Duodenal mucosa (tissue), 2 donors: Measurements from ENCODE around the gene COQ9.
"Not testable (repeated sequence)": the region's sequence is repeated elsewhere in the genome, so short reads cannot be mapped to it uniquely, and the experiment has no call there.

ENCODE experiments used
- H3K27ac ChIP-seq: one replicate; pipeline ENCODE4 v1.7.0; 2013; ENCODE audit warnings: low read depth, low read length
- H3K27me3 ChIP-seq, 2 donors: one replicate each; pipeline ENCODE4 v1.7.0; 2013; ENCODE audit warnings: low read length in 2 of 2, control low read depth in 1 of 2; ENCODE audit not compliant: insufficient read depth in 2 of 2, control insufficient read depth in 1 of 2
- H3K36me3 ChIP-seq, 2 donors: one replicate each; pipeline ENCODE4 v1.7.0; 2013; ENCODE audit warnings: low read length in 2 of 2, control low read depth in 1 of 2; ENCODE audit not compliant: insufficient read depth in 2 of 2, control insufficient read depth in 1 of 2
- H3K4me1 ChIP-seq, 2 donors: one replicate each; pipeline ENCODE4 v1.7.0; 2013; ENCODE audit warnings: low read length in 2 of 2, control low read depth in 1 of 2; ENCODE audit not compliant: insufficient read depth in 2 of 2, control insufficient read depth in 1 of 2
- H3K4me3 ChIP-seq, 2 donors: one replicate each; pipeline ENCODE4 v1.7.0; 2013; ENCODE audit warnings: low read length in 2 of 2, low read depth in 1 of 2
- H3K9ac ChIP-seq, 2 donors: one replicate each; pipeline ENCODE4 v1.7.0; 2013; ENCODE audit warnings: low read length in 2 of 2, low read depth in 1 of 2
- H3K9me3 ChIP-seq, 2 donors: one replicate each; pipeline ENCODE4 v1.7.0; 2013; ENCODE audit warnings: low read length in 2 of 2, control low read depth in 1 of 2; ENCODE audit not compliant: control insufficient read depth in 1 of 2

The COQ9 gene

DNA sequence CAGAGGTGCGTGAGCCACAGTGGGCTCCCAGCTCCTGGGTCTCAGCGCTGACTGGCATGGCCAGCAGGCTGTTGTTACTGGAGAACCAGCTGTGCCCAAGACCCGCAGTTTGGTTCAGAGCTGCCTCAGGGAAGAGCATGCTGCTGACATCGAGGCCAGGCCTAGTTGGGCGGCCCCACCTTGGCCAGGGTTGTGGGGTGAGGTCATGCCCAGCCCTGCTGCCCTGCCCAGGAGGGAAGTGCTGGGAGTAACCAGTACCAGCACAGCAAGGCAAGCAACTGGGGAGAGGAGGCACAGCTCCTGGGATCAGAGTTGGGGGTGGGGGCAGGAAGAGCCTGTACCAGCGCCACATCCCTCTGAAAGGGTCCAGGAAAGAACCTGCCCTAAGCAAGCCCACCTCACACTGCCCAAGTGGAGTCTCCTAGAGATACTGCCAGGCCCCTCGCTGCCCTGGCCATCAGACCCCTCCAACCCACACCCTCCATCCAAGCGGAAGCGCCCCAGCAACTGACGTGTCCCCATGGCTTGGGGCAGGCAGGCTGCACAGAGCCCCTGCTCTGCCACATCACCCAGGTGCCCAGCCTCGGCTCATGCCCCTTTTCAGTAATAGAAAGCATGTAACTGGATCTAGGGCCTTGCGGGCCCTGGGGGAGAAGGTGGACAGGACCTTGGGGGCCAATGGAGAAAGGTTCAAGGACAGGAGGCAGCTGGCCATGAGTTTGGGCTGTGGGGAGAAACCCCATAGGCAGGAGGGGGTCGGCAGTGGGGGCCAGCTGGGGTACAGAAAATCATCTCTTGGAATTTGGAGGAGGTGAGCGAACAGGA lies 38.0 kb downstream of the COQ9 start:
- Histone ChIP-seq H3K9ac (peak overlapping the region; percentile 60 to 80), H3K9me3 (no peaks in the 10 kb centered on the region), H3K27ac (no peak overlapping the region), H3K36me3 (no peaks in the 10 kb centered on the region), H3K4me1 (peaks cover 32 to 35% of the 10 kb centered on the region in 2 donors), H3K4me3 (peak overlapping the region; percentile 75 to 80), H3K27me3 (no peaks in the 10 kb centered on the region)

DNA sequence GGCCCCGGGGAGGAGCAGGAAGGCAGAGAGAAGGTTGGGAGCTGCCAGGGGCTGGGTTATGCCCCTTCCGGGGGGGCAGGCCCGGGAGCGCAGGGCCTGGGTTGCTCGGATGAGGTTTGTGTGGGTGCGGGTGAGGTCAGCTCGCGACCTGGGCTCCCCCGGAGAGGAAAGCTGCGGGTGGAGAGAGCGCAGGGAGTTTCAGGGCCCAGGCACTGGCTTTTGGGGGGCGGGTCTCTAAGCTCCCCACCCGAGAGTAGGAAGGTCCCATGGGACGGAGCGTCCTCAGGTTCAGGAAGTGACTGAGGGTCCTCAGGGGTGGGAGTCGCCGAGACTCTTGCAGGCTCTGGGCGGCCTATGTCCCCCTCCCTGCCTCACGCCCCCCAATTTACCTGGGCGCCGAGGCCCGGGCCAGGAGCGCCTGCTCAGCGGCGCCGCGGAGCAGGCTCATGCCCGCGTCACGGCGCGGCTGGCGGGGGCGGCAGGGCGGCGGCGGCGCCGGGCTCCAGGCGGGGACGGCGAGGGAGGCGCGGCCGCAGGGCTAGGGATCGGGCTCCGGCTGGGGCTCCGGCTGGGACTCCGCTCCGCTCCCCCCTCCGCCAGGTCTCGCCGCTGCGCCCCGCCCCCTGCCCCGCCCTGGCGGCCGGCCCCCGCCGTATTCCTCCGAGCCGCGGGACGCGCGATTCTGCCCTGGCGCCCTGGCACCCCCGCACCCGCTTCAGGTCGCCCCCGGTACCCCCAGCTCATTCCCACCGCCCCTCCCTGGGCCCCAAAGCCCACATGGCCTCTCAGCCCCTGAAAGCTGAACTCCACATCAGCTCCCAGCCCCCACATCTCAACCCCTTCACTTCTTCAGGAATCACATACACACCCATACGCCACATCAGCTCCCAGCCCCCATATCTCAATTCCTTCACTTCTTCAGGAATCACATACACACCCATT lies 38.9 kb downstream of the COQ9 start, which contains the start of gene DOK4:
TSS of gene DOK4 (minus strand) at position 578 of the 942 bp plus-strand sequence. CDS start 6,986 bp downstream, outside the sequence.
- Histone ChIP-seq H3K4me1 (peaks cover 23 to 28% of the 10 kb centered on the region in 2 donors), H3K9me3 (no peaks in the 10 kb centered on the region), H3K36me3 (no peaks in the 10 kb centered on the region), H3K9ac (peak within 1 kb of the TSS; percentile 60 to 80), H3K27me3 (no peaks in the 10 kb centered on the region), H3K27ac (peak within 1 kb of the TSS; percentile 49), H3K4me3 (peak within 1 kb of the TSS; percentile 75 to 80)

DNA sequence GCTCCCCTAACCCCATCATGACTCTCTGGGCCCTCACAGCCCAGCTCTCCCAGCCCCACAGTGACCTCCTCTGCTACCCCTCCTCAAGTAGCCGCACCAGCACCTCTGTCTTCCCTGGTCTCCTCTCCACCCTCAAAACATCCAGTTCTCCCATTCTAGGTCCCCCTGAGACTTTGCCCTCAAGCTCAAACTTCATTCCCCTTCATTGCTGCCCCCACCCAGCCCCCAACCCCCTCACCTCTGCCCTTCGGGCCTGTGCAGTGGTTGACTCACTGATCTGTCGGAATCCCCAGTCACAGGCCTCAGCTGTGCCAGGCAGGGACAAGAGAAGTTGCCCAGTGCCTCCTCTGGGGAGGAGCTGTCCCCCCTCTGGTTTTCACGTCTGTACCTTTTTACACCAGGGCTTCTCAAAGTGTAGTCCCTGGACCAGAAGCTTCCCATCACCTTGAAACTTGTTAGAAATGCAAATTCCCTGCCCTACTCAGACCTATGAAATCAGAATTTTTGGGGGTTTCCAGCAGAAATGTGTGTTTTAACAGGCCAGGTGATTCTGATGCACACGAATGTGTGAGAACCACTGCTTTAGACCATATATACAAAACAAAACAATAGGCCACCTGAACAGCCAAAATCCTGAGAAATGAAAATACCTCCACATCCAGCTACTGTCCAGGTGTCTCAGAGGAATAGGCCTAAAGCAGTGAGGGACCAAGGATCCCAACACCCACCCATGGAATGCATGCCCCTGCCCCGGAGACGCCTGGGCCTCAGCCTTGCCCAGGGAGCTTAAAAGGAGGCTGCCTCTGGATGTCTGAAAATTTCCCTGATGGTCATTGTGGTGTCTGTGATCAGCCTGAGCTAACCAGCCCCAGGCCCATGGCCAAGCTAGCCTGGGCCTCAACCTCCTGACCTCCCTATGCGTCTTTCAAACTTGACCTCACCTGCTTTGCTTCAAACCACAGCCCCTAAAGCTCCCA lies 39.9 kb downstream of the COQ9 start:
- no peaks in the 10 kb centered on the region for H3K9me3 ChIP-seq
- H3K27me3 ChIP-seq: no peaks in the 10 kb centered on the region
- no peaks in the 10 kb centered on the region for H3K36me3 ChIP-seq
- H3K4me1 ChIP-seq: peaks cover 20 to 28% of the 10 kb centered on the region in 2 donors
- no peak overlapping the region for H3K27ac ChIP-seq
- peak overlapping the region; percentile 34 to 50 for H3K4me3 ChIP-seq
- H3K9ac ChIP-seq: no peak overlapping the region

DNA sequence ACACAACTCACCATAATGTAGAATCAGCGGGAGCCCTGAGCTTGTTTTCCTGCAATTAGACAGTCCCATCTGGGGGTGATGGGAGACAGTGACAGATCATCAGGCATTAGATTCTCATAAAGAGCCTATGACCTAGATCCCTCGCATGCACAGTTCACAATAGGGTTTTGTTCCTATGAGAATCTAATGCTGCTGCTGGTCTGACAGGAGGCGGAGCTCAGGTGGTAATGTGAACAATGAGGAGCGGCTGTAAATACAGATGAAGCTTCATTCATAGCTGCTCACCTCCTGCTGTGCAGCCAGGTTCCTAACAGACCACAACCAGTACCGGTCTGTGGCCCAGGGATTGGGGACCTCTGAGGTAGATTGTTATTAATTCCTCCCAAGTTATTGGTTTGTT lies 42.0 kb downstream of the COQ9 start:
- H3K4me3 ChIP-seq: no peak overlapping the region
- H3K27me3 ChIP-seq: no peaks in the 10 kb centered on the region
- no peaks in the 10 kb centered on the region for H3K36me3 ChIP-seq
- H3K9ac ChIP-seq: no peak overlapping the region
- no peak overlapping the region for H3K27ac ChIP-seq
- peaks cover 14 to 22% of the 10 kb centered on the region in 2 donors for H3K4me1 ChIP-seq
- no peaks in the 10 kb centered on the region for H3K9me3 ChIP-seq

DNA sequence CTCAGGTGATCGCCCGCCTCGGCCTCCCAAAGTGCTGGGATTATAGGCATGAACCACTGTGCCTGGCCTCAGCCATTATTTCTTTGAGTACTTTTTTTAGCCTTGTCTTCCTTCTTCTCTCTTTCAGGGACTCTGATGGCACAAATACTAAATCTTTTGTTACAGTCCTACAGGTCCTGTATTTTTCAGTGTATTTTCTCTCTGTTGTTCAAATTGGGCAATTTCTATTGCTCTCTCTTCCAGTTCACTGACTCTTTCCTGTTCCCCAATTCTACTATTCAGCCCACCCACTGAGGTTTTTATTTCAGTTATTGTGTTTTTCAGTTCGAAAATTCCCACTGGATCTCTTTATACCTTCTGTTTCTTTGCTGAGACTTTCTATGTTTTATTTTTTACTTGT lies 46.5 kb downstream of the COQ9 start:
- Histone ChIP-seq H3K9ac (no peak overlapping the region), H3K9me3 (no peaks in the 10 kb centered on the region), H3K27me3 (no peaks in the 10 kb centered on the region), H3K4me1 (no peaks in the 10 kb centered on the region), H3K27ac (no peak overlapping the region), H3K4me3 (no peak overlapping the region), H3K36me3 (no peaks in the 10 kb centered on the region)

DNA sequence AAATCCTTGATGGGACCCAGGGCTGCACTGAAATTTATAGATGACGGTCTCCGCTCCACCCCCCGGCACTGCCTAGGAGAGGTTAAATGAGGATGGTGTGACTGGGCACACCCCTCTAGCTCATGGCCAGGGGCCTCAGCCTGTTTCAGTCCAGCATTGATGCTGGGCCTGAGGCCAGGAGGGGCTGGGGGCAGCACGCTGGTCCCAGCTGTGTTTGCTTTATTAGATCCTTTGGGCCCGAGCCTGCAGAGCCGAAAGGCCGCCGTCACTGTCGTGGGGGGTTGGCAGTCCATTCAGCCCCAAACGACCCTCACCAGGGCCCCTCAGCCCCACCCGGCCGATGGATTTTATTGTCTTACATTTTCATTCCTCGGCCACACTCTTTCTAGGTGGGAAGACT lies 49.8 kb downstream of the COQ9 start:
- Histone ChIP-seq H3K36me3 (no peaks in the 10 kb centered on the region), H3K9ac (no peak overlapping the region), H3K4me1 (no peaks in the 10 kb centered on the region), H3K4me3 (no peak overlapping the region), H3K9me3 (no peaks in the 10 kb centered on the region), H3K27ac (no peak overlapping the region), H3K27me3 (no peaks in the 10 kb centered on the region)

DNA sequence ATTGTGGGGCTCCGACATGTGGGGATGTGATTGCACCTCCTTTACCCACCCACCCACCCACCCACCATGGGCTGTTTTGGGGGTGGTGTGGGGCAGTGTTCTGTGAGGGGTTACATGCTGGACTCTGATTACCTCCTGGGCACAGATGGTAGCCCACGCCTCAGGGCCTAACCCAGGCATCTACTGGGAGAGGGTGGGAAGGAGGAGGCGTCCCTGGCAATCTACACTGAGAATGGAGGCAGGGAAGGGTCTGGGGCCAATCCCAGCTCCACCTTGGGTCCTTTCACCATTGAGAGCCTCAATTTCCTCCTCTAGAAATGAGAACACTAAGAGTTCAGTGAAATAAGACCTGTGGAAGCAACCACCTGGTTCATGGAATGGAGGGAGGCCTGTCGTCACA lies 50.8 kb downstream of the COQ9 start:
- H3K9me3 ChIP-seq: no peaks in the 10 kb centered on the region
- H3K4me1 ChIP-seq: no peaks in the 10 kb centered on the region
- no peak overlapping the region for H3K27ac ChIP-seq
- H3K27me3 ChIP-seq: no peaks in the 10 kb centered on the region
- H3K36me3 ChIP-seq: no peaks in the 10 kb centered on the region
- no peak overlapping the region for H3K4me3 ChIP-seq
- H3K9ac ChIP-seq: no peak overlapping the region

DNA sequence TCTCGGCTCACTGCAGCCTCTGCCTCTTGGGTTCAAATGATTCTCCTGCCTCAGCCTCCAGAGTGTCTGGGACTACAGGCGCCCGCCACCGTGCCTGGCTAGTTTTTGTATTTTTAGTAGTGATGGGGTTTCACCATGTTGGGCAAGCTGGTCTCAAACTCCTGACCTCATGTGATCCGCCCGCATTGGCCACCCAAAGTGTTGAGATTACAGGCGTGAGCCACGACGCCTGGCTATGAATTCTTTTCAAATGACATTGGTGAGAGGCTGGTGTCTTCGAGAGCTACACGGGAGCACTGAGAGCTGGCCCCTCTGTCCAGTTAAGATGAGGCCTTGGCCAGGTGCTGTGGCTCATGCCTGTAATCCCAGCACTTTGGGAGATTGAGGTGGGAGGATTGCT lies 52.7 kb downstream of the COQ9 start:
- H3K27me3 ChIP-seq, H3K4me1 ChIP-seq, H3K27ac ChIP-seq, H3K4me3 ChIP-seq, H3K9ac ChIP-seq, H3K36me3 ChIP-seq, H3K9me3 ChIP-seq: not testable (repeated sequence)

DNA sequence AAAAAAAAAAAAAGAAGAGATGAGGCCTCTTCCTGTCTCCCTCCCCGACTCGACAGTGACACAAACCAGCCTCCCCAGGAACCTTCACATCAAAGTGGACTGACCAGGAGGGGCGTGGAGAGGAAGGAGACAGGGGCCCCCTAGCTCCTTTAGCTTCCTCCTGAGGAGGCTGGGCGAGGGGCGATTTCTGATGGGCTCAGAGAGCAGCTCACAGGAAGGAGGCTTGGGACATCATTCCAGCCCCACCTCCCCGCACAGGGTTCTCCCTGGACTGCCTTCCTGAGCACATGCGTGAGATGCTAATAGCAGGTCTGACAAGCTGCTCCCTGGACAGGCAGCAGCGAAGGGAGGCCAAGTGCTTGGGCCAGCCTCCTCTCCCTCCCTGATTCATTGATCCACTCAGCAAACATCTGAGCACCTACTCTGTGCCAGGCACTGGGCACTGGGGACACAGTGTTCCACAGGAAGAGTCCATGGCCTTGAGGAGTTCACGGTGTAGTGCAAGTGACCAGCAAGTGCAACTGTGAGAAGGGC lies 53.4 kb downstream of the COQ9 start:
- H3K4me3 ChIP-seq: no peak overlapping the region
- no peaks in the 10 kb centered on the region for H3K9me3 ChIP-seq
- no peaks in the 10 kb centered on the region for H3K27me3 ChIP-seq
- no peak overlapping the region for H3K9ac ChIP-seq
- H3K27ac ChIP-seq: no peak overlapping the region
- H3K36me3 ChIP-seq: no peaks in the 10 kb centered on the region
- no peaks in the 10 kb centered on the region for H3K4me1 ChIP-seq
